Sigmoid colon (tissue), 7 donors: ENCODE measurements around the gene OXSM. TPM values are rescaled to one million over a fixed set of nuclear protein-coding genes. Genes with fewer than 3 reads are reported as not detected.
A peak's percentile ranks its signal among the peaks of the same experiment; 100 is the strongest.

Source experiments
- DNase-seq: peaks from one replicate; pipeline ENCODE4 v3.0.0-alpha.2; 2019
- H3K27ac ChIP-seq, 4 donors: fragments of 200-600 bp; sonication (generic); one replicate each; pipeline ENCODE4 v1.5.1; 2016 to 2019; ENCODE audit warnings: mild to moderate bottlenecking in 1 of 4
- H3K27me3 ChIP-seq, 3 donors: fragments of 200-600 bp; sonication (generic); one replicate each; pipeline ENCODE4 v1.5.1; 2019; ENCODE audit warnings: mild to moderate bottlenecking in 1 of 3
- H3K36me3 ChIP-seq, 4 donors: fragments of 200-600 bp; sonication (generic); one replicate each; pipeline ENCODE4 v1.5.1; 2016 to 2019
- H3K4me1 ChIP-seq, 4 donors: fragments of 200-600 bp; sonication (generic); one replicate each; pipeline ENCODE4 v1.5.1; 2017 to 2019
- H3K4me3 ChIP-seq, 4 donors: fragments of 200-600 bp; sonication (generic); one replicate each; pipeline ENCODE4 v1.5.1; 2017 to 2019; ENCODE audit warnings: mild to moderate bottlenecking in 2 of 4, moderate library complexity in 1 of 4
- H3K9me3 ChIP-seq, 4 donors: fragments of 200-600 bp in 3 of 4; sonication (generic) in 3 of 4; one replicate each; pipeline versions ENCODE4 v1.5.1 to v1.6.1; 2013 to 2019
- EP300 ChIP-seq, 4 donors: sonication (generic); formaldehyde crosslinking; IDR thresholded peaks; one replicate each; pipeline ENCODE4 v1.6.1; 2017; ENCODE audit warnings: antibody characterized with exemption in 4 of 4
- POLR2A ChIP-seq, 2 donors: fragments of 450-650 bp; IDR thresholded peaks; one replicate each; pipeline ENCODE4 v1.6.1; 2016; ENCODE audit warnings: antibody characterized with exemption in 2 of 2, mild to moderate bottlenecking in 2 of 2, moderate library complexity in 2 of 2
- POLR2AphosphoS5 ChIP-seq, 4 donors: sonication (generic); formaldehyde crosslinking; IDR thresholded peaks; one replicate each; pipeline ENCODE4 v1.6.1; 2017; ENCODE audit warnings: antibody characterized with exemption in 4 of 4
- WGBS, 2 donors: extraction: QIAGEN DNeasy Blood & Tissue Kit; methylation state at CpG; one replicate each; pipeline ENCODE4 v1.1.7; 2013; 5-methylcytosine and 5-hydroxymethylcytosine counted together
- intact Hi-C: fragments of 100-400 bp; cut with DNase I; formaldehyde crosslinking; loops from one replicate; pipeline ENCODE4 v1.15.1; 2023
- polyA plus RNA-seq, 3 donors: library from polyadenylated mRNA; stranded (reverse); fragments of 200-250 nt; gene quantifications; one replicate each; pipeline ENCODE4 v1.2.3, GENCODE V29; 2013
- total RNA-seq, 4 donors: library from RNA; depleted of rRNA; stranded (reverse); fragments of >200 nt; gene quantifications; one replicate each; pipeline ENCODE4 v1.1.0, GENCODE V29; 2016
- TF ChIP-seq, protein P1 (sequence below), 4 experiments: fragments of 450-650 bp in 3 of 4; fragments of 200-600 bp in 1 of 4; IDR thresholded peaks; one replicate each; pipeline ENCODE4 v1.5.1; 2016 to 2019; ENCODE audit warnings: antibody characterized with exemption in 4 of 4, mild to moderate bottlenecking in 3 of 4, moderate library complexity in 2 of 4
- donor health status: healthy with polysubstance abuse.
- donor health status: Bipolar disorder and iron deficiency.
- donor health status: healthy.

Gene OXSM
- total and polyA plus RNA-seq, 7 donors = 4.3 to 29.4 (median 7.8) TPM

DNA sequence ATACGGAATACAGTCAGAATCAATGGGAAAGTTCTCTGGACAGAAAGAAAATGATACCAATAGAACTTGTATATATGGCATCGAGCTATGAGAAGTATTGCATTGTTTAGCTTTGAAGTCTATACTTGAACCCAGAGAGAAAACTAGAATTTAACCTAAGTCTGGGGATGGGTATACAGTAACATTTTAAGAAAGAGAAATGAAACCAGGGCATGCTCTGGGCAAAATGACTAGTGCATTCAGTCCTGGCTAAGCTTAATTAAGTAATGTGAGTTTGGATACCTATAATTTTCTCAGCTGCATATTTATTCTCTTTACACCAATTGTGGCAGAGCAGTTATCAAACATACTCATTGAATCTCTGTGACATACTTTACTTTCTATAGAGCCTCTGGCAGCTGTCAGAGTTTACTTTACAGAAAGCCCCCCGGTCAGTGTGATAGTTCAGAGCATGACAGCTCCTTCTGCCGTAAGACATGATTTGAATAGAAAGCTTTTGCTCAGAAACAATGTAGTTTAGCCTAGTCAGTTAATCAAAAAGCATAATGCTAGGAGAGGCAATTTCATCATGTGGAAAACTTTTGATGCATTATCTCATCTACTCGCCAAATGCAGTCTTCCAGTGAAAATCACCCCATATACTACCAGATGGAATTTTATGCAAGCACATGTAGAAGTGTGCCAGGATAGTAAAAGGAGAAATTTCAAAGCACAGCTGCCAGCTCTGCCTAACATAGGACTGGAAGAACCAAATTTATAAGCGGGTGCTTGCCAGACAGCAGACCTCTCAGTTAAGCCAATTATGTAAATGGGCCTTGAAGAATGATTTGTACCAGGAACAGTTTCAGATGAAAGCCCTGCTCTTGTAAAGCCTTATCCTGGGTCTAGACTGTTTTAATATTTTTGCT lies 40.7 kb downstream of the OXSM start:
- peak overlapping the region in 3 of 4 donors; percentile 29 to 46 (median 35) for H3K27ac ChIP-seq
- intact Hi-C loops = no loop called here

DNA sequence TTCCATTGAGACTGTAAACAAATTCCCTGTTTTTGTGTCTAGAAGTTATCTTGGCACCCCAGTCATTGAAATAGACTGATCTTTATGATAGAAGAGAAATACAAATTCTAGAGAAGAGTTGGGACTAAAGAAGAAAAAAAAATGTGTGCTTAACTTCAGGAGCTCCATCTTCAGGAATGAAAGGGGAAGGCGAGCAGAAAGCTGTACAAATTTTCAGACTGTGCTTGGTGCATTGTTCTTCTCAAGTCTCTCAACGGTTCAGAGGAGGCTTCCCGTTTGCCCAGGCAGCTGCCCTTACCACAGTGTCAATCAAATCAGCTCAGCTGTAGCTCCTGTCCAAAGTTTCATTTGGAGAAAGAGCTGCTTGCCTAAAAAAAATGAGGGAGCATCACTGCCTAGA lies 41.7 kb downstream of the OXSM start:
- Histone ChIP-seq H3K36me3 (no peaks in the 10 kb centered on the region), H3K4me1 (peaks cover 0 to 17% (median 13%) of the 10 kb centered on the region in 4 donors), H3K4me3 (no peak overlapping the region), H3K27ac (peak overlapping the region in 1 of 4 donors; percentile 29), H3K9me3 (no peaks in the 10 kb centered on the region), H3K27me3 (no peaks in the 10 kb centered on the region)
- intact Hi-C loops = no loop called here
- TF ChIP-seq EP300 (IDR thresholded peaks at IDR 0.05) = no peak
- TF ChIP-seq, protein P1, sequence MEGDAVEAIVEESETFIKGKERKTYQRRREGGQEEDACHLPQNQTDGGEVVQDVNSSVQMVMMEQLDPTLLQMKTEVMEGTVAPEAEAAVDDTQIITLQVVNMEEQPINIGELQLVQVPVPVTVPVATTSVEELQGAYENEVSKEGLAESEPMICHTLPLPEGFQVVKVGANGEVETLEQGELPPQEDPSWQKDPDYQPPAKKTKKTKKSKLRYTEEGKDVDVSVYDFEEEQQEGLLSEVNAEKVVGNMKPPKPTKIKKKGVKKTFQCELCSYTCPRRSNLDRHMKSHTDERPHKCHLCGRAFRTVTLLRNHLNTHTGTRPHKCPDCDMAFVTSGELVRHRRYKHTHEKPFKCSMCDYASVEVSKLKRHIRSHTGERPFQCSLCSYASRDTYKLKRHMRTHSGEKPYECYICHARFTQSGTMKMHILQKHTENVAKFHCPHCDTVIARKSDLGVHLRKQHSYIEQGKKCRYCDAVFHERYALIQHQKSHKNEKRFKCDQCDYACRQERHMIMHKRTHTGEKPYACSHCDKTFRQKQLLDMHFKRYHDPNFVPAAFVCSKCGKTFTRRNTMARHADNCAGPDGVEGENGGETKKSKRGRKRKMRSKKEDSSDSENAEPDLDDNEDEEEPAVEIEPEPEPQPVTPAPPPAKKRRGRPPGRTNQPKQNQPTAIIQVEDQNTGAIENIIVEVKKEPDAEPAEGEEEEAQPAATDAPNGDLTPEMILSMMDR (IDR thresholded peaks at IDR 0.05) = peak in 1 of 4 experiments; percentile 11
- DNase-seq = no peak
- WGBS, 2 donors = 4 to 10% methylated on average over 3 of the region's 3 CpGs

More for the DNA sequence above, 40.7 kb downstream of the OXSM start:
- H3K4me1 ChIP-seq = peaks cover 0 to 17% (median 13%) of the 10 kb centered on the region in 4 donors
- no peaks in the 10 kb centered on the region for H3K36me3 ChIP-seq
- TF ChIP-seq EP300 (IDR thresholded peaks at IDR 0.05) (no peak), POLR2A (IDR thresholded peaks at IDR 0.05) (no peak), POLR2AphosphoS5 (IDR thresholded peaks at IDR 0.05) (no peak)
- TF ChIP-seq, protein P1 (IDR thresholded peaks at IDR 0.05) = no peak
- no peak for DNase-seq
- no peaks in the 10 kb centered on the region for H3K9me3 ChIP-seq
- no peaks in the 10 kb centered on the region for H3K27me3 ChIP-seq
- 83 to 88% methylated on average over 6 of the region's 6 CpGs for WGBS, 2 donors
- H3K4me3 ChIP-seq = no peak overlapping the region

DNA sequence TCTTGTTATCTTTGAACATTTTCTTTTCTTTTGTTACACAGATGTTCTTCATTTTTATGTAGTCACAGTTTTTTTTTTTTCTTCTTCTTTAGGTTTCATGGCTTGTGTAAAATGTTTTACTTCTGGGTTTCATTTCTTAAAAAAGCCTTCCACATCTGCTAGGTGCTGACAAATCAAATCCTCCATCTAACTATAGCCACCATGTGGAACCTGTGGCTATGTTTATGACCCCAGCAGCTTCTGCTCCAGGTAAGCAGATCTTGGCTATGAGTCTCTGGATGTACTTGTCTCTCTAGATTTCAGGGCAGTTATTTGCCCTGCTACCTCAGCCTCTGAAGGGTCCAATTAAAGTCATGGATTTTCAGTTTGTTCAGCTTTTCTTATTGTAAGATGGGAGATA lies 44.5 kb downstream of the OXSM start:
- peaks cover 0 to 17% (median 13%) of the 10 kb centered on the region in 4 donors for H3K4me1 ChIP-seq
- no peak overlapping the region for H3K4me3 ChIP-seq
- H3K36me3 ChIP-seq = no peaks in the 10 kb centered on the region
- no peak overlapping the region for H3K27ac ChIP-seq
- no peak for TF ChIP-seq POLR2A (IDR thresholded peaks at IDR 0.05)
- TF ChIP-seq EP300 (IDR thresholded peaks at IDR 0.05) = no peak
- no peak for TF ChIP-seq POLR2AphosphoS5 (IDR thresholded peaks at IDR 0.05)
- TF ChIP-seq, protein P1 (IDR thresholded peaks at IDR 0.05) = no peak
- no peak for DNase-seq
- H3K9me3 ChIP-seq = no peaks in the 10 kb centered on the region
- no peaks in the 10 kb centered on the region for H3K27me3 ChIP-seq
- intact Hi-C loops = no loop called here

DNA sequence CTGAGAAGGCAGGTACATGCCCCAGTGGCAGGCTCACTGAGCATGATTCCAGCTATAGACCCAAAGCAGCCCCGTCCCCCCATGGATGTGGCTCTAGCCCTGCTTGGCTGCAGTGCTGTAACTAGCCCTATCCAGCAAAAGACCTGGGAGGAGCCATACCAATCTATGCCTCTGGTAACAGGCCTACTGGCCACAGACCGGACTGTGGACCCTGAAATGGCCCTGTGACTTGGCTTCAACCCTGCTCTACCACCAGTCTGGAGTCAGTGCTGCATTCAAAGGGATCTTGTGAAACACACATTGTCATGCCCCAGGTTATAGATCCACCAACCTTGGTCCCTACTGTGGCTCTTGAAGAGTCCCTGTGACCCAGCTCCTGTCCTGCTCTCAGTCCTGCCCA lies 46.7 kb downstream of the OXSM start:
- intact Hi-C loops = no loop called here
- TF ChIP-seq POLR2A (IDR thresholded peaks at IDR 0.05) (no peak), POLR2AphosphoS5 (IDR thresholded peaks at IDR 0.05) (no peak), EP300 (IDR thresholded peaks at IDR 0.05) (no peak)
- TF ChIP-seq, protein P1 (IDR thresholded peaks at IDR 0.05) = no peak
- H3K27me3 ChIP-seq = no peaks in the 10 kb centered on the region
- no peaks in the 10 kb centered on the region for H3K36me3 ChIP-seq
- H3K27ac ChIP-seq = no peak overlapping the region
- DNase-seq = no peak
- no peak overlapping the region for H3K4me3 ChIP-seq
- peaks cover 0 to 5% (median 3%) of the 10 kb centered on the region in 4 donors for H3K4me1 ChIP-seq
- no peaks in the 10 kb centered on the region for H3K9me3 ChIP-seq
- WGBS, 2 donors = 92 to 93% methylated on average over 2 of the region's 2 CpGs
